Left lung (tissue), 10 donors: ENCODE results near the gene DENND6A. TPM values are rescaled to one million over a fixed set of nuclear protein-coding genes. Genes with fewer than 3 reads are reported as not detected.
"Not testable (repeated sequence)": the region's sequence is repeated elsewhere in the genome, so short reads cannot be mapped to it uniquely, and the experiment has no call there.

ENCODE experiments used
- ATAC-seq: fragments of 200-7000 bp; cut with Tn5 transposase; one replicate; pipeline ENCODE4 v1.9.1; 2020; ENCODE audit warnings: moderate library complexity
- DNase-seq, 4 donors: peaks; one replicate each; pipeline ENCODE4 v3.0.0-alpha.2; 2013 to 2020
- H3K27ac ChIP-seq, 2 donors: fragments of 200-600 bp; sonication (generic) in 1 of 2; one replicate each; pipeline versions ENCODE4 v1.5.0 to v1.8.0; 2020 to 2021
- H3K27me3 ChIP-seq, 2 donors: fragments of 200-600 bp; sonication (generic) in 1 of 2; one replicate each; pipeline versions ENCODE4 v1.5.0 to v1.8.0; 2020 to 2021
- H3K36me3 ChIP-seq, 2 donors: fragments of 200-600 bp; sonication (generic) in 1 of 2; one replicate each; pipeline versions ENCODE4 v1.5.0 to v1.8.0; 2020 to 2021
- H3K4me1 ChIP-seq, 2 donors: fragments of 200-600 bp; one replicate each; pipeline ENCODE4 v1.8.0; 2021
- H3K4me3 ChIP-seq, 2 donors: fragments of 200-600 bp; sonication (generic) in 1 of 2; one replicate each; pipeline versions ENCODE4 v1.5.0 to v1.8.0; 2020 to 2021; ENCODE audit warnings: mild to moderate bottlenecking in 1 of 2
- H3K9me3 ChIP-seq, 2 donors: fragments of 200-600 bp; sonication (generic) in 1 of 2; one replicate each; pipeline versions ENCODE4 v1.5.0 to v1.8.0; 2020 to 2021
- CTCF ChIP-seq, 2 donors: fragments of 200-600 bp; sonication (generic) in 1 of 2; IDR thresholded peaks; one replicate each; pipeline versions ENCODE4 v1.5.0 to v1.8.0; 2021; ENCODE audit warnings: antibody characterized with exemption in 2 of 2
- intact Hi-C, 2 donors: fragments of 100-400 bp; cut with DNase I; formaldehyde crosslinking; loops; one replicate each; pipeline versions ENCODE4 v1.11.2 to v1.14.2; 2022
- polyA plus RNA-seq, 6 donors: library from polyadenylated mRNA; unstranded; fragments of 120-200 nt; gene quantifications; one replicate each; pipeline ENCODE4 v1.2.1, GENCODE V29; 2013; ENCODE audit not compliant: insufficient read length in 6 of 6
- total RNA-seq, 2 donors: library from RNA; stranded (reverse); fragmentation: NEBNext Ultra II Directional; extraction: Animal tissue kit (Norgen Biotek cat#: 25700); gene quantifications; one replicate each; pipeline ENCODE4 v1.2.1, GENCODE V29; 2021
- donor health status: DM: no; HTN: yes; CAD: no.
- donor health status: DM: no; HTN: no; CAD: no.

The DENND6A gene
- total and polyA plus RNA-seq, 8 donors, result 21.8 to 38.7 (median 31.6) TPM

- no peak for TF ChIP-seq CTCF (IDR thresholded peaks at IDR 0.05)
- Histone ChIP-seq H3K4me3 (no peak overlapping the region), H3K27ac (no peak overlapping the region), H3K4me1 (no peaks in the 10 kb centered on the region), H3K9me3 (no peaks in the 10 kb centered on the region), H3K27me3 (no peaks in the 10 kb centered on the region), H3K36me3 (no peaks in the 10 kb centered on the region)
- intact Hi-C loops, result no loop called here
- DNase-seq, result no peak
- ATAC-seq, result no peak
Measured at GRCh38 chr3:57709559-57709958, 16.7 kb upstream of the DENND6A start.

DNA sequence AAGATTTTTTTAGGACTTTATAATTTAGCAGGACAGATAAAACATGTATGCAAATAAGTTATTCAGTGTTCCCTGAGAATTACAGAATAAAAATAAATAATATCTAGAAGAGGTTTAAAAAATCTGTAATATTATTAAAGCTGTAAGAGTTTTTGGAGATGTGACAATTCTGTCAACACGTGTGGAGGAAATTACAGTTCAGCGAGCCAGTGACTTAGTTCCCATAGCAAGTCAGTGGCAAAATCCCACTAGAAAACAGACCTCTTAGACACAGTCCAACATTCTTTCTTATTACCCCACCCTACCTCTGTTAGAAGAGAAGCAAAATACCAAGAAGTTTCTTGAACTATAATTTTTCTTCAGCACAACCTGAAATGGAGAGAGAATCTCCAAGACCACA, 16.2 kb upstream of the DENND6A start:
- Histone ChIP-seq H3K27ac (no peak overlapping the region), H3K4me3 (no peak overlapping the region), H3K27me3 (no peaks in the 10 kb centered on the region), H3K36me3 (no peaks in the 10 kb centered on the region), H3K4me1 (no peaks in the 10 kb centered on the region), H3K9me3 (no peaks in the 10 kb centered on the region)
- DNase-seq (no peak), ATAC-seq (no peak)
- intact Hi-C loops, result no loop called here
- no peak for TF ChIP-seq CTCF (IDR thresholded peaks at IDR 0.05)

GRCh38 chr3:57706462-57706861, 13.6 kb upstream of the DENND6A start:
- no peaks in the 10 kb centered on the region for H3K4me1 ChIP-seq
- no peak overlapping the region for H3K4me3 ChIP-seq
- no peaks in the 10 kb centered on the region for H3K9me3 ChIP-seq
- TF ChIP-seq CTCF (IDR thresholded peaks at IDR 0.05), result no peak
- no peaks in the 10 kb centered on the region for H3K36me3 ChIP-seq
- H3K27me3 ChIP-seq, result no peaks in the 10 kb centered on the region
- DNase-seq (no peak), ATAC-seq (peak; percentile 37)
- H3K27ac ChIP-seq, result no peak overlapping the region
- intact Hi-C loops, result no loop called here

GRCh38 chr3:57705351-57705750, 12.5 kb upstream of the DENND6A start:
- DNase-seq, H3K27ac ChIP-seq, H3K27me3 ChIP-seq, H3K9me3 ChIP-seq, ATAC-seq, H3K4me3 ChIP-seq, H3K36me3 ChIP-seq, H3K4me1 ChIP-seq, intact Hi-C loops: not testable (repeated sequence)

DNA sequence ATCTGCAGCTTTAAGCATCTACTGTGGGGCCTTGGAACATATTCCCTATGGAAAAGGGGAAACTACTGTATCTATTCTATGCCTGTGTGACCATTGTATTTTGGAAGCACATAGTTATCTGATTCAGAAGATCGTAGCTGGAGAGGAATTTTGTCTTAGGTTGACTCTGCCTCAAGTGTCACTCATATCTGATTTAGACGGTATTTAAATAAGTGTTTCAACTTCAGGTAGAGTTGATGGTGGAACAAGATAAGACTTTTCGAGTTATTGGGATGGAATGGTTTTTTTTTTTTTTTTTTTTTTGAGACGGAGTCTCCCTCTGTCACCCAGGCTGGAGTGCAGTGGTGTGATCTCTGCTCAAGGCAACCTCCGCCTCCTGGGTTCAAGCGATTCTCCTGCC, 8.9 kb upstream of the DENND6A start:
- DNase-seq (no peak), ATAC-seq (no peak)
- intact Hi-C loops, result no loop called here
- Histone ChIP-seq H3K27ac (no peak overlapping the region), H3K9me3 (no peaks in the 10 kb centered on the region), H3K4me3 (no peak overlapping the region), H3K4me1 (no peaks in the 10 kb centered on the region), H3K27me3 (no peaks in the 10 kb centered on the region), H3K36me3 (no peaks in the 10 kb centered on the region)
- TF ChIP-seq CTCF (IDR thresholded peaks at IDR 0.05), result no peak

DNA sequence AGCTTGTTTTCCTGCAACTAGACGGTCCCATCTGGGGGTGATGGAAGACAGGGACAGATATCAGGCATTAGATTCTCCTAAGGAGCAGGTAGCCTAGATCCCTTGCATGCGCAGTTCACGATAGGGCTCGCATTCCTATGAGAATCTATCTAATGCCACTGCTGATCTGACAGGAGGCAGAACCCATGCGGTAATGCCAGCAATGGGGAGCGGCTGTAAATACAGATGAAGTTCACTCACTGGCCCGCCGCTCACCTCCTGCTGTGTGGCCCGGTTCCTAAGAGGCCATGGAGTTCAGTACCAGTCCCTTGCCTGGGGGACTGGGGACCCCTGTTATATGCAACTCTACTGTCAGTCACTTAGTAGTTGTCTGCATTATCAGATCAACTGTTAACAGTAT, 7.9 kb upstream of the DENND6A start:
- no peaks in the 10 kb centered on the region for H3K9me3 ChIP-seq
- H3K36me3 ChIP-seq, result no peaks in the 10 kb centered on the region
- intact Hi-C loops, result no loop called here
- H3K27me3 ChIP-seq, result no peaks in the 10 kb centered on the region
- H3K27ac ChIP-seq, result no peak overlapping the region
- no peak for TF ChIP-seq CTCF (IDR thresholded peaks at IDR 0.05)
- H3K4me3 ChIP-seq, result no peak overlapping the region
- H3K4me1 ChIP-seq, result no peaks in the 10 kb centered on the region
- ATAC-seq (no peak), DNase-seq (no peak)
